GM19193 (cell line): ENCODE data around the gene CNPY2.

Source experiments
- POLR2A ChIP-seq: IDR thresholded peaks from 4 replicates; pipeline ENCODE4 v1.6.1; 2011; ENCODE audit not compliant: insufficient read depth, insufficient read length; ENCODE audit errors: extremely low read depth

CNPY2 gene

DNA sequence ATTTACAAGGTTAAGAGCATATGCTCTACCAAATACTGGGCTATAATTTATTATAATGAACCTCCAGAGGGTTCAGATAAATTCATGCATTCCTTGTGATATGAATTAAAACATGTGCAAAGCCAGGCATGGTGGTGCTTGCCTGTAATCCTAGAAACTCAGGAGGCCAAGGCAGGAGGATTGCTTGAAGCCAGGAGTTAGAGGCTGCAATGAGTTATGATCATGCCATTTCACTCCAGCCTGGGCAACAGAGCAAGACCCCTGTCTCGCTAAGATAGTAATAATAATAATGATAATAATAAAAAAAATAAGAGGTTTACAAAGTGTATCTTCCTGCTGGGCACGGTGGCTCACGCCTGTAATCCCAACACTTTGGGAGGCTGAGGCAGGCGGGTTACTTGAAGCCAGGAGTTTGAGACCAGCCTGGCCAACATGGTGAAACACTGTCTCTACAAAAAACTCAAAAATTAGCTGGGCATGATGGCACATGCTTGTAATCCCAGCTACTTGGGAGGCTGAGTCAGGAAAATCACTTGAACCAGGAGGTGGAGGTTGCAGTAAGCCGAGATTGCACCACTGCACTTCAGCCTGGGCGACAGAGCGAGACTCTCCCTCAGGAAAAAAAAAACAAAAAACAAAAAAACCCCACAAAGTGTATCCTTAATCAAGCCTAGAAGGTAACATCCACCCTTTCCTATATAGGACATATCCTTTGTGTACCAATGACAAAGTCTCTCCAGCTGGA lies 8.4 kb downstream of the CNPY2 start:
- TF ChIP-seq POLR2A, result no peak

DNA sequence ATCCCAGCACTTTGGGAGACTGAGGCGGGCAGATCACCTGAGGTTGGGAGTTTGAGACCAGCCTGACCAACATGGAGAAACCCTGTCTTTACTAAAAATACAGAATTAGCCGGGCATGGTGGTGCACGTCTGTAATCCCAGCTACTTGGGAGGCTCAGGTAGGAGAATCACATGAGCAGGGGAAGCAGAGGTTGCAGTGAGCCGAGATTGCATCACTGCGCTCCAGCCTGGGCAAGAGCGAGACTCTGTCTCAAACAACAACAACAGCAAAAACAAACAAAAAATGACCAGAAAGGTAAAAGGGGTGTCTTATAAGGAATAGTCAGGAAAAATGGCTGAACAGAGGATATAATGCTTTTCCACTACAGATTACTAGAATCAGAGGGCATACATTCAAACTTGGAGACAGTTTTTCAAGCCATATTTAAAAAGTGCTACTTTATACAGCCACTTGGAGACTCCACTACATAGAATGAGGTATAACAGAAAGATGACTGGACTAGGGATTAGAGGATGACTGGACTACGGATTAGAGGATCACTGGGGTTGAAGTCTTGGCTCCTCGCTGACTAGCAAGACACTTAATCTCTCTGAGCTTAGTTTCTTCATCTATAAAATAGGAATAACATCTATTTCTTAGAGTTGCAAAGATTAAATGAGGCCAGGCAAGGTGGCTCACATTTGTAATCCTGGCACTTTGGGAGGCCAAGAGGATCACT lies 10.8 kb downstream of the CNPY2 start:
- no peak for TF ChIP-seq POLR2A

DNA sequence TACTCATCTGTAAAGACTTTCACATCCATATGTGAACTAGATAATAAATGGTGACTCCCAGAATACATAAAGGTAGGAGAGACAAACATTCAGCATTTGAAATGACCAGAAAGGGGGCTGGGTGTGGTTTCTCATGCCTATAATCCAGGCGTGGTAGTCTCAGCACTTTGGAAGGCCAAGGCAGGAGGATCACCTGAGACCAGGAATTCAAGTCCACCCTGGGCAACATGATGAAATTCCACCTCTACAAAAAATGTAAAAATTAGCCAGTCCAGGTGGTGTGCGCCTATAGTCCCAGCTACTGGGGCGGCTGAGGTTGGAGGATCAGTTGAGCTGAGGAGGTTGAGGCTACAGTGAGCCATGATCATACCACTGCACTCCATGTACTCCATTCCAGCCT lies 11.5 kb downstream of the CNPY2 start:
- no peak for TF ChIP-seq POLR2A

DNA sequence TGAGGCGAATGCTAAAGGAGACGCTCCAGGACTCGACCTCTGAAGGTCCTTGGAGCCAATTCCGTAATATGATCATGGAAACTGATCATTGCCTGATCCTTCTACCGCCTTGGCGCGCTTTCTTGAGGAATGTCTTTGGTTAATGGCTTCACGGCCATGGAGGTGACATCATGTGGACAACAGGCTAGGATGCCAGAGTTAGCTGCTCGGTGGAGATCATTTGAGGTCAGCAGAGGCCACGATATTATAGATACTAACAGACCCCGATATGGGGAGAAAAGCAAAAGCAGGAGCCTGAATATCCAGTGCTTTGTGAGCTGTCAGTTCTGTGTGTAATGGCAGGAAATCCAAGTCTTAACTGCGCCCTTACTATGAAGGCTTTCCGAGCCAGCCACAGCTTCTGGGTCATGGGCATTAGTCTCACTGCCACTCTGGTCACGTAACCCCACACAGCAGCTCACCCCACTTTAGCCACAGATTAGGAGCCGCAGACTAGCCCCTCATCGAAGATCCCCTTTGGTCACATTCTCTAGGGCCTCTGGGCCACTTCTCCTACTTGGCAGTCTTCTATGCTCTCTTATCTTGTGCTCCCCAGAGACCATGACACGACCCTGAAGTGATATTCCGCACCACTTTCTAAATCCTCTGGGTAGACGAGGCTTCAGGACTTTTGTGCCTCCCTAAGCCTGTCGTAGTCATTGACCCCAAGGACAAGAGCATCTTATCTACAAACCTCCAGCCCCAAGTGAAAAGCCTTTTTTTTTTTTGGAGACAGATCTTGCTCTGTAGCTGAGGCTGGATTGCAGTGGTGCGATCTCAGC lies 14.9 kb downstream of the CNPY2 start:
- no peak for TF ChIP-seq POLR2A

- peak; percentile 76 for TF ChIP-seq POLR2A
Observed at GRCh38 chr12:56299853-56300643, 15.7 kb downstream of the CNPY2 start, which contains the start of gene CS. Gene CS, minus strand, starts transcription at chr12:56300330. Its CDS starts 129 bp downstream, at chr12:56300201.

DNA sequence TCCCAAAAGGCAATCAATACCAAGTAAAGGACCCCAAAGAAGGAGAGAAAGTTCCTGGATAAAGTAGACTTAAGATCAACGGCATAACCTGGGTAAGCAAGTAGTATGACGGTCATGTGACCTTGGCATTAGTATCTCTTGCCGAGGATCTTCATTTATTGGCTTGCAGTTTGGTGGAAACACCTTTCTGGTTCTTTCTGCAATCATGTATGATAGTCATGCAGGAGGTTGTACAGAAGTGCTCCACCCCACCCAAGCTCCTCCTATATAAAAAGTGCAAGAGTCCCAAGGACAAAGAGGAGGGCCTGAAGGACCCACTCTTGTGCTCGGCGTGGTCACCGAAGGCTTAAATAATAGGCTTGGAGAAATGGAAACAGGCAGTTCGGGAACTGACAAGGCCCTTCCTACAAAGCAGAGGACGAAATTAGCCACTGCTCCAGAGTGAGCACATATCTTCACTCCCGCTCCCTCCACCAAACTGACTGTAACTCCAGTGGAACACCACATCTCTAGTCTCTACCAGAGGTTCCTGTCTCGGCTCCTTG lies 16.4 kb downstream of the CNPY2 start:
- TF ChIP-seq POLR2A, result no peak

- no peak for TF ChIP-seq POLR2A
Observed at GRCh38 chr12:56298828-56299227, 17.0 kb downstream of the CNPY2 start.

DNA sequence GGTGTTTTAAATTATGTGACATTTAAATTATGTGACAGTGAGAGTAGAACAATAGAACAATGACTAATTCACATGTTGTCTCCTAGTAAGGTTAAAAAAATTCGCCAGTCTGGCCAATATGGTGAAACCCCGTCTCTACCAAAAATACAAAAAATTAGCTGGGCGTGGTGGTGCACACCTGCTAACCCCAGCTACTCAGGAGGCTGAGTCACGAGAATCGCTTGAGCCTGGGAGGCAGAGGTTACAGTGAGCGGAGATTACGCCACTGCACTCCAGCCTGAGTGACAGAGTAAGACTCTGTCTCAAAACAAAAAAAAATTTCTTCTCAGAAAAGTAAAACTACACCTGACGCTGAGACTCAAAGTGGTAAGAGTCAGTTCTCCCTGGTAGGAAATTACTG lies 18.4 kb downstream of the CNPY2 start:
- no peak for TF ChIP-seq POLR2A

DNA sequence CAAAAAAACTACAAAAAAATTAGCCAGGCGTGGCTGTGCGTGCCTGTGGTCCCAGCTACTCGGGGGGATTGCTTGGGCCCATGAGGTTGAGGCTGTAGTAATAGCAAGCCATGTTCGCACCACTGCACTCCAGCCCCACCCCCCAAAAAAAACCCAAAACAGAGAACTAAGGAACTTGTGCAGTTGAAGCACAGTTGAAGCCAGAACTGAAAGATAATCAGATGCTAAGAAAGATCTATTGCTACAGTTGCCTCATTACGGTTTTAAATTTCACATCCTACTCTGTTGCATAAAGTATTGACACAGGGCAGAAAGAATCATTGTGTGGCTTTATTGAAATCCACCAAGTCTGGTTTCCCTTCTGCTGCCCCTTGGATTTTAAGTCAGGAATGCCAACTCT lies 19.5 kb downstream of the CNPY2 start:
- no peak for TF ChIP-seq POLR2A

- TF ChIP-seq POLR2A, result no peak
Observed at GRCh38 chr12:56293795-56294194, 22.0 kb downstream of the CNPY2 start.

DNA sequence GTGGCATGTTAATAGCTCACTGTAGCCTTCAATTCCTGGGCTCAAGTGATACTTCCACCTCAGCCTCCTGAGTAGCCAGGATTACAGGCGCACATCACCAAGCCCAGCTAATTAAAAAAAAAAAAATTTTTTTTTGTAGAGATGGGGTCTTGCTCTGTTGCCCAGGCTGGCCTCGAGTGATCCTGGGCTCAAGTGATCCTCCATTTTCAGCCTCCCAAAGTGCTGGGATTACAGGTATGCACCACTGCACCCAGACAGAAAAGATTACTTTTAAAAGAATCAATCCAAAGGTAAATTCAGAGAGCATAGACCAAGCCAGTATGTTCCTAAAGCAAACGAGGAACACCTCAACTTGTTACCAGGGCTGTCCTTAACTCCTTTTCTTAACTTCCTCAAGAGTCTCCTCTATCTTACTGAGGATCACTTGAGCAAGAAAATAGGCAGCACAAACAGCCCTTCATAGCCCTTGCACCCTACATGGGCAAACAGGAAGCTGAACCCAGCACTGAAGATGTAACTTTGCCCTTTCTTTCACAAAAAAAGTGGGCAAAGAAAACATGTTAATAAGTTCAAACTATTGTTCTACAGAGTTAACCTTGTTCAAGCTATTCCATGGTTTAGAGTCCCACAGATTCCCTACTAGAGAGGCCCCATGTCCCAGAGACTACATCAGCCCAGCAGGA lies 26.9 kb downstream of the CNPY2 start:
- no peak for TF ChIP-seq POLR2A

DNA sequence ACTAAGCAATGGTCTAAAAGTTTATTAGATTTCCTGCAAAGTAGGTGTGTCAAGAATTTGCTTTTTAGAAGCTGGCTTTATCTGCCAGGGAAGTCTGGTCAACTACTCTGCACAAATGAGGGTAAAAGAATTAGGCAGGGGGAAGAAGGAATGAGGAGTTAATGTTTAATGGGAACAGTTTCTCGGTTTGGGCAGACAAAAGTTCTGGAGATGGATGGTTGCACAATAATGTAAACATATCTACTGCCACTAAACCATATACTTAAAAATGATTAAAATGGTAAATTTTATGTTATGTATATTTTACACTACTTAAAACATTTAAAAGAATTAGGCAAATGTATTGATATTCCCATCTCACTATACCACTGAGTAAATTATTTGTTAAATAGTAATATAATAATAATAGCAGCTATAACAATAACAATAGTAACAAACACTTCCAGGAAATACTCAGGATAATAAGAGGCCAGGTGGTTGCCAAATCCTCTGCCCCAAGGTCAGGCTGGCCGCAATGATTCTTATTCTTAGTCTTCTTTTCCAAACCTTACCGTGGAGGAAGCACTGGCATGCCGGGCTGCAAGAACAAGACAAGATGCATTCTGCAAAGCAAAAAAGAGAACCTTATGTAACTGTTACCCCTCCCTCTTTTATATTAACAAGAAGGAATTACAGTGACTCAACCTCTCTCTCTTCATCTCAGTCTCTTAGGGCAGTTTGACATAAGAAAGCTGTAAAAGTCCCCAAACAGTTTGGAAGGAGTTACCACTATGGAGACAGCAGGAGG lies 29.6 kb downstream of the CNPY2 start:
- TF ChIP-seq POLR2A, result no peak

DNA sequence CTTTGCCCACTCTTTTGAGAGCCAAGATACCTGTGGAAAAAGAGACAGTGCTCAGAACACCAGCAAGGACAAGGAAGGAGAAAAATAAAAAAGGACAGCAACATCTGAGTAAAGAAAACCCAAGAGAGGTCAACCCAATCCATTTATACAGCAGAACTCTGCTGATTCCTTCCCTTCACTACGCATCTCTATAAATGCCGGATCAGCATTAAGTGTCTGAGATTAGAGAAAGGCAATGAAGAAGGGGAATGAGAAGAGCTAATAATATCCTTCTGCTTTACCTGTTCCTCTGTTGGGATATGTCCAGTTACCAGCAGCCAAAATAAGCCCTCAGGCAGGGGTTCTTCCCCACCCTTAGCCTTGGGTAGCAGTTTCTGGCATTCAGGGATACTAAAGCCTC lies 33.2 kb downstream of the CNPY2 start:
- no peak for TF ChIP-seq POLR2A

- TF ChIP-seq POLR2A, result no peak
Observed at GRCh38 chr12:56282030-56282429, 33.8 kb downstream of the CNPY2 start.

DNA sequence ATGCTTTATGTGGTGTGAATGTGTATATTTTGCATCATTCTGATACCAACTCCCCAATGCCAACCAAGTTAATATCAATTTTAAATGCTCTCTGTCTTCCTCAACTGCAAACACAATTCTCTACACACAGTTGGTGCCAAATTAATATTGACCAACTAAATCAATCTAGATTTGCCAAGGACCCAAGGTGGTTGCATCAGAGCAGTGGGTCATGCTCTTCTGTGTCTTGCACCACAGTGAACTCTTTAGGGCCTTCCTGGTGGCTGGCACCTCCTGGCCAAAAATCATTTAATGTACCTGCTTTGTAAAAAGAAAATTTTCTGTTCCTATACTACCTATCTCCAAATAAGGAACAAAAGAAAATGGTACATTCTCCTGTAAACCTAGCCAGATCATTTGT lies 34.9 kb downstream of the CNPY2 start:
- no peak for TF ChIP-seq POLR2A
